NCI-H1048 (cell line): ENCODE results near the gene IGF1R.

Source experiments
- DNase-seq: peaks from one replicate; lab custom pipeline; 2025; lab: John Stamatoyannopoulos, UW

Gene IGF1R

GRCh38 chr15:98946301-98947255 is 298.2 kb downstream of the IGF1R start:
- no peak for DNase-seq

- no peak for DNase-seq
These were observed 300.1 kb downstream of the IGF1R start for GRCh38 chr15:98948456-98948855.

DNA sequence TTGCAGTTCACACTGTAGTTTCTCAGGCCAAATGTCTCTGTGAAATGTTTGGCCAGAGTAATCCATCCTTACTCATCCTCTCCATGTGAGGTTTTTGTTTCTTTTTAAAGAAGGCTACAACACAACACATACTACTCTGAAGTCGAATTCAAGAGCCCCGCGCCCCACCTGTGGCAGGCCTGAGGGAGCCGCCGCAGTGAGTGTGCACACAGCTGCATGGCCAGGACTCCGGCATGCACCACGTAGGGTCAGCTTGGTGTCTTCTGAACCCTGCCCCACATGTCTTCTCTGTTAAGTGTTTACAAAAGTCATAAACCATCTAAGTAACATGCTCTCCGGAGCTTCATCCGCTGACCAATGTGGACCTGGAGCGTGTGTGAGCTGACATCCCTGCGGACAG is 300.6 kb downstream of the IGF1R start:
- no peak for DNase-seq

DNA sequence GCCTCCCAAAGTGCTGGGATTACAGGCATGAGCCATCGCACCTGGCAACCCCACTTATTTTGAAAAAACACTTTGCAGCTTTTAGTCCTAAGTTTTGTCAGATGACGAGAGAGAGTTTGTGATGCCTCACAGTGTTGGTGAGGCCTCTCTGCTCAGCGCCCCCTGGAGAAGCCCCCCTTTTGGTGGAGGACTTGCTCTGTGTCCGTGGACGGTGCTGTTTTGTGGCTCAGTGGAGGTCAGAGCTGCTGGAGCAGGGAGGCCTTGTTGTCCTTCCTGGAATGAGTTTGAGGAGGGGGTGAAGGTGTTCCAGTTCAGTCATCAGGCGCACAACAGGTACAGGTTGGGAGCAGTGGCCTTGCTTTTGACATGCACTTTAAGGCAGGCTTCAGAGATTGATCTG is 301.3 kb downstream of the IGF1R start:
- no peak for DNase-seq

DNA sequence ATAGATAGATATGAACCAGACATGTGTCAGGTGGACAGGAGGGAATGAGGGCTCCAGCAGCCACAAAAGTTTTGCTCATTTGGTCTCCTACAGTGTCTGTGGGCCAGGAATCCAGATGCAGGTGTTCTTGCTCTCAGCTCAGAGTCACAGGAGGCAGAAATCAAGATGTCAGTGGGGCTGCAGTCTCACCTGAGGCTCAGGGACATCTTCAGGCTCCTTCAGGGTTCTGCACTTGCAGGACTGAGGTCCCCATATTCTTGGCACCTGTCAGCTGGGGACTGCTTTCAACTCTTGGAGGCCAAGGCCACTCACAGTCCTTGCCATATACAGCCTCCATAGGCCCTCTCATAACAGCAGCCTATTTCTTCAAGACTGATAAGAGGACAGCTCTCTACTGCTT is 301.9 kb downstream of the IGF1R start:
- DNase-seq = no peak

DNA sequence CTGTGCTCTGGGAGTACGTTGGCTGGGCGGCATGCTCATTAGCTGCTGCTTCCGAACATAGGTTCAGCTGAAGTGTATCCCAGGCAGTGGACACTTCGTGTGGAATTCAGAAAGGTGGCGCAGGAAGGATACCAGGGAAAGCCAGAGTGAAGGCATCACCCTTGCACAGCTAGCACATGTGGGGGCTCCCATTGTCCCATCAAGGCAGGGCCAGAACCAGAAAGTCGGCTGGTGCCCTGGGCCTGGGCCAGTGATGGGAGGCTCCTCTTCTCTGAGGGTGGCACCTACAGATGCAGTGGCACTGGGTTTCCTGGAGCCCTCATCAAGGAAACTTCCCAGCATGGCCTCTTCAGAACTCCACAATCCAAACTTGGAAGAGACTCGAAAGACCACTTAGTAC is 302.7 kb downstream of the IGF1R start:
- no peak for DNase-seq

- no peak for DNase-seq
These were observed 303.4 kb downstream of the IGF1R start for GRCh38 chr15:98951493-98952320.

- no peak for DNase-seq
These were observed 304.1 kb downstream of the IGF1R start for GRCh38 chr15:98952381-98952803.

GRCh38 chr15:98953000-98953787 is 304.9 kb downstream of the IGF1R start:
- no peak for DNase-seq

DNA sequence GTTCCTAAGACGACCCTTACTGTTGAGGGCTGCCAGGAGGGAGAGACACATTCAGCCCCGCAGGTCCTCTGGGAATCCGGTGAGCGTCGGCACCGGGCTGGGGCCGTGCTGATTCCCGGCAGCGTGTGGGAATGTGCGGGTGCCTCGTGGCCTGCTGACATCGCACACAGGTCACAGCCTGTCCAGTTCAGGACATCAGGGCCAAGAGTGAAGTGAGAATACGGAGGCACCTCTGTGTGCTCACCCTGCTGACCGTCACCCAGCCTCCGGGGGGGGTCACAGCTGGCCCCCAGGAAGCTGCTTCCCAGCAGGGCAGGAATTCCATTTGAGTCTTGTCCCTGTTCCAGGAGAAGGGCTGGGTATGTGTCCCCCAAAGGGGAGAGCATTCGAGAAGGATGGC is 305.6 kb downstream of the IGF1R start:
- DNase-seq = no peak

GRCh38 chr15:98954411-98954810 is 306.1 kb downstream of the IGF1R start:
- no peak for DNase-seq

- no peak for DNase-seq
These were observed 307.0 kb downstream of the IGF1R start for GRCh38 chr15:98955331-98955730.

GRCh38 chr15:98955961-98956723 is 307.8 kb downstream of the IGF1R start:
- no peak for DNase-seq

- DNase-seq = no peak
These were observed 308.6 kb downstream of the IGF1R start for GRCh38 chr15:98956796-98957553.

DNA sequence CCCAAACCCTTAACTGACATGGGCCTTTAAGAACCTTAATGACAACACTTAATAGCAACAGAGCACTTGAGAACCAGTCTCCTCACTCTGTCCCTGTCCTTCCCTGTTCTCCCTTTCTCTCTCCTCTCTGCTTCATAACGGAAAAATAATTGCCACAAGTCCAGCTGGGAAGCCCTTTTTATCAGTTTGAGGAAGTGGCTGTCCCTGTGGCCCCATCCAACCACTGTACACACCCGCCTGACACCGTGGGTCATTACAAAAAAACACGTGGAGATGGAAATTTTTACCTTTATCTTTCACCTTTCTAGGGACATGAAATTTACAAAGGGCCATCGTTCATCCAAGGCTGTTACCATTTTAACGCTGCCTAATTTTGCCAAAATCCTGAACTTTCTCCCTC is 309.3 kb downstream of the IGF1R start:
- no peak for DNase-seq

GRCh38 chr15:98958076-98958475 is 309.7 kb downstream of the IGF1R start:
- DNase-seq = no peak

DNA sequence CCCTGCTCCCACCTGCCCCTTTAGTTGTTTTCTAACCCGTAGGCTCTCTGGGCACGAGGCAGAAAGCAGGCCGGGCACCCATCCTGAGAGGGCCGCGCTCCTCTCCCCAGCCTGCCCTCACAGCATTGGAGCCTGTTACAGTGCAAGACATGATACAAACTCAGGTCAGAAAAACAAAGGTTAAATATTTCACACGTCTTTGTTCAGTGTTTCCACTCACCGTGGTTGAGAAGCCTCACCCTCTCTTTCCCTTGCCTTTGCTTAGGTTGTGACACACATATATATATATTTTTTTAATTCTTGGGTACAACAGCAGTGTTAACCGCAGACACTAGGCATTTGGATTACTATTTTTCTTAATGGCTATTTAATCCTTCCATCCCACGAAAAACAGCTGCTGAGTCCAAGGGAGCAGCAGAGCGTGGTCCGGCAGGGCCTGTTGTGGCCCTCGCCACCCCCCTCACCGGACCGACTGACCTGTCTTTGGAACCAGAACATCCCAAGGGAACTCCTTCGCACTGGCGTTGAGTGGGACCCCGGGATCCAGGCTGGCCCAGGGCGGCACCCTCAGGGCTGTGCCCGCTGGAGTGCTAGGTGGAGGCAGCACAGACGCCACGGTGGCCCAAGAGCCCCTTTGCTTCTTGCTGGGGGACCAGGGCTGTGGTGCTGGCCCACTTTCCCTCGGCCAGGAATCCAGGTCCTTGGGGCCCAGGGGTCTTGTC is 310.7 kb downstream of the IGF1R start:
- DNase-seq = no peak

- DNase-seq = no peak
These were observed 311.3 kb downstream of the IGF1R start for GRCh38 chr15:98959640-98960007.

DNA sequence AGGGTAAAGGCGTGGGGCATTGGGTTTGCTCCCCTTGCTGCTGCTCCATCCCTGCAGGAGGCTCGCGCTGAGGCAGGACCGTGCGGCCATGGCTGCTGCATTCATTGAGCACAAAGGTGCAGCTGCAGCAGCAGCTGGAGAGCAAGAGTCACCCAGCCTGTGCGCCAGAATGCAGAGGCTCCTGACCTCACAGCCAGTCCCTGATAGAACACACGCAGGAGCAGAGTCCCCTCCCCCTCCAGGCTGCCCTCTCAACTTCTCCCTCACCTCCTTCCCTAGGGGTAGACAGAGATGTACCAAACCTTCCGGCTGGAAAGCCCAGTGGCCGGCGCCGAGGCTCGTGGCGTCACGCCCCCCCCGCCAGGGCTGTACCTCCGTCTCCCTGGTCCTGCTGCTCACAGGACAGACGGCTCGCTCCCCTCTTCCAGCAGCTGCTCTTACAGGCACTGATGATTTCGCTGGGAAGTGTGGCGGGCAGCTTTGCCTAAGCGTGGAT is 312.3 kb downstream of the IGF1R start:
- DNase-seq = no peak

DNA sequence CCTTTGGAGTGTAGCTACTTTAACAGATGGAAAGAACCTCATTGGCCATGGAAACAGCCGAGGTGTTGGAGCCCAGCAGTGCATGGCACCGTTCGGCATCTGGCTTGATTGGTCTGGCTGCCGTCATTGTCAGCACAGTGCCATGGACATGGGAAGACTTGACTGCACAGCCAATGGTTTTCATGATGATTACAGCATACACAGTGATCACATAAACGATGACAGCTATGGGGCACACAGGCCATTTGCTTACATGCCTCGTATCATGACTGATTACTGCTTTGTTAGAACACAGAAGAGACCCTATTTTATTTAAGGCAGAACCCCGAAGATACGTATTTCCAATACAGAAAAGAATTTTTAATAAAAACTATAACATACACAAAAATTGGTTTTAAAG is 315.1 kb downstream of the IGF1R start:
- no peak for DNase-seq
